GM10266 (cell line): Measurements from ENCODE around the gene SND1.

Source experiments
- DNase-seq: peaks from one replicate; pipeline ENCODE4 v3.0.0; 2012; ENCODE audit errors: extremely low spot score
- CTCF ChIP-seq: IDR thresholded peaks from 2 replicates; pipeline ENCODE4 v1.5.1; 2012; ENCODE audit warnings: mild to moderate bottlenecking, low read depth; ENCODE audit not compliant: control insufficient read depth, insufficient read depth; ENCODE audit errors: missing control alignments

The SND1 gene

DNA sequence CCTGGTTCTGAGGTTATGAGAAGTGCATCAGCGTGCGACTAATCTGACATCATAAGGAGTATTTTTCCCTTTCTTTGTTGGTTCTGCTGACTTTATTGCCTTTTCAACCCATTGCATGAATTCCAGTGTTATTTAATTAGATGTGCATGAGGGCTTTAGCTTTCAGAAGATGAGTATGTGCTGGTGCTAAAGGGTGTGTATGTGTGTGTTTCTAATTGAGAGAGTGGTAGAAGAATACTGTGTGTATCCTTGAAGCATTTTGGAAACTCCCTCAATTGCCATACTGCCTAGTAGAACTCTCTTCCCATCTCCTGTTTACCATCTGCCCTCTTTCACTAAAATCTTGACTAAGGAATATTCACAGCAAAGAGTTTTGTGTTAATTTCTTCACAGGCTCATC is 158.1 kb downstream of the SND1 start:
- TF ChIP-seq CTCF, result no peak
- DNase-seq, result no peak

DNA sequence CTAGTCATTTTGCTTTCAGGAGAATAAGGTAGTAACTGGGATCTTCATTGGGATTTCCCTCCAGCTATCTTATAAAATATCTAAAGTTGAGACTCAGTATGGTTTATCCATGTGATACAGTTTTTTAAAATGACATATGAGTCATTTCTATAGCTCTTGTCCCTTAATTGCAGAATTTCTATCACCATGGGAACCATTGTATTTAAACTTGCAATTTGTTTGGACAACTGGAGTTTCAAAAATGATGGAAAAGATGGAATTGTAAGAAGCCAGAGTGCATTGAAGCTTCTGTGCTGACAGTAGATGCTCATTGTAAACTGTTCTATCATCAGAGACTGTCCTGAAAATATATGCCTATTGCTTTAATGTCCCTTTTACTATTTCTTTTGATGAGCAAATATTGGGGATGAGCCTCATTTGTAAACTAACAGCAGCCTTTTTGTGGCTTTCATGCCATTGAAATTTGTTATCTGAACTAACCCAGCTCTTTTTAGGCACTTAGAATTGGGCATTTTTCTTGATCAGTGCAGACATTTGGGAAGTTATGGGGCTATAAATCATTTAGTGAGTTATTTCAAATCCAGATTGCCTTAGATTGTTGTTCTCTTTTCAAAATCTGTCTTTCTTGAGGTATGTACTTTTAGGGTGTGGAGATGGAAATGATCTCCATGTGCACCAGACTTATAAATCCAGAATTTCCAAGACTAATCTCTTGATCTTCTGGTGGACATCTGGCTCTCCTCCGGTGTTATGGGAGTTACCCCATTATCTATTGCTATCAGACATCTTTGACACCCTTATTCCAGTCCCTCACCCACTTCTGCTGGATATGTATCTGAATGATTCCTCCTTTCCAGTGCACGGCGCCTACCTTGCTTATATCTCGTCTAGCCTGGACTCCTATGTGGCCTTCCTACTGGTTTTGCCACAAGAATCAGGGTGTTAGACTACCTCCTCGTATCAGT is 159.0 kb downstream of the SND1 start:
- no peak for DNase-seq
- TF ChIP-seq CTCF, result no peak

GRCh38 chr7:127812540-127812939 is 160.5 kb downstream of the SND1 start:
- TF ChIP-seq CTCF, result no peak
- DNase-seq, result no peak

GRCh38 chr7:127813991-127814541 is 162.1 kb downstream of the SND1 start:
- no peak for TF ChIP-seq CTCF
- no peak for DNase-seq

GRCh38 chr7:127815631-127816145 is 163.7 kb downstream of the SND1 start:
- TF ChIP-seq CTCF, result no peak
- no peak for DNase-seq

DNA sequence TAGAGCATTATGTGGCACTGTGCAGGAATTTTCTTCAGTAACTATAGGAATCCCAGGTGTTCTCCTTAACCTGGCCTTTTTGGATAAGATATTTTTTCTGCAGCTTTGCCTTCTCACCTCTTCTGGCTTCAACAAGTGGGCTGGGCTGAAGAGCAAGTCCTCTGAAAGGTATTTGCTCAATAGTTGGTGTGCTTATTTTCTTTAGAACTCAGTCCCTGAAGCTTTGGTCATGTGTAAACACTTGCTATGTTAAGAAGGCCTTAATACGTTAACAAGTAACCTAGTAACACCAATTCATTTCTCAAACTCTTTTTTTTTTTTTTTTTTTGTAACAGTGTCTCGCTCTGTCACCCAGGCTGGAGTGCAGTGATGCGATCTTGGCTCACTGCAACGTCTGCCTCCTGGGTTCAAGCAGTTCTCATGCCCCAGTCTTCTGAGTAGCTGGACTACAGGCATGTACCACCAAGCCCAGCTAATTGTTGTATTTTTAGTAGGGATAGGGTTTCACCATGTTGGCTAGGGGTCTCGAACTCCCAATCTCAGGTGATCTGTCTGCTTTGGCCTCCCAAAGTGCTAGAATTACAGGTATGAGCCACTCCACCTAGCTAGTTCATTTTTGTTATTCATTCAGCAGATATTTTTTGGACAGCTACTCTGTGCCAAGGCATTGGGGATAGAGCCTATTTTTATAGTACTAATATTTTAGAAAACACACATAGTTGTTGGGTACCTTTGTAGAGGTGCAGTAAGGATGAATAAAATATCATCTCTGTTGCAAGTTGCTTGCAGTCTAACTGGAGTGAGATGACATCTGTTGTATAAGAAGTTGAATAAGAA is 164.6 kb downstream of the SND1 start:
- no peak for TF ChIP-seq CTCF
- DNase-seq, result no peak
